ENCODE data around the gene NUP88.

NUP88 gene

GRCh38 chr17:5361426-5361825 is 58.0 kb downstream of the NUP88 start:
- H3K4me3 ChIP-seq (ENCODE audit: insufficient read depth, low read depth, low read length, poor library complexity, severe bottlenecking) = no peak overlapping the region
- no peak for DNase-seq
- no peaks in the 10 kb centered on the region for H3K4me1 ChIP-seq (ENCODE audit: control insufficient read depth, insufficient read depth, low read length, poor library complexity, severe bottlenecking)
- no peak overlapping the region for H3K27ac ChIP-seq (ENCODE audit: insufficient read depth, low read length, poor library complexity, severe bottlenecking)
- H3K9me3 ChIP-seq (ENCODE audit: control insufficient read depth, low read length) = no peaks in the 10 kb centered on the region
- no peaks in the 10 kb centered on the region for H3K27me3 ChIP-seq (replicated peaks; ENCODE audit: control insufficient read depth, insufficient read depth, low read length, poor library complexity, severe bottlenecking)
- H3K36me3 ChIP-seq (ENCODE audit: control insufficient read depth, insufficient read depth, low read length) = peaks cover 44% of the 10 kb centered on the region

GRCh38 chr17:5355421-5356129 is 63.9 kb downstream of the NUP88 start:
- Histone ChIP-seq H3K9me3 (ENCODE audit: control insufficient read depth, low read length) (no peaks in the 10 kb centered on the region), H3K27ac (ENCODE audit: insufficient read depth, low read length, poor library complexity, severe bottlenecking) (no peak overlapping the region), H3K27me3 (replicated peaks; ENCODE audit: control insufficient read depth, insufficient read depth, low read length, poor library complexity, severe bottlenecking) (no peaks in the 10 kb centered on the region), H3K36me3 (ENCODE audit: control insufficient read depth, insufficient read depth, low read length) (peaks cover 56% of the 10 kb centered on the region), H3K4me1 (ENCODE audit: control insufficient read depth, insufficient read depth, low read length, poor library complexity, severe bottlenecking) (no peaks in the 10 kb centered on the region), H3K4me3 (ENCODE audit: insufficient read depth, low read depth, low read length, poor library complexity, severe bottlenecking) (no peak overlapping the region)
- no peak for DNase-seq

- no peaks in the 10 kb centered on the region for H3K27me3 ChIP-seq (replicated peaks; ENCODE audit: control insufficient read depth, insufficient read depth, low read length, poor library complexity, severe bottlenecking)
- no peaks in the 10 kb centered on the region for H3K4me1 ChIP-seq (ENCODE audit: control insufficient read depth, insufficient read depth, low read length, poor library complexity, severe bottlenecking)
- H3K27ac ChIP-seq (ENCODE audit: insufficient read depth, low read length, poor library complexity, severe bottlenecking) = no peak overlapping the region
- H3K9me3 ChIP-seq (ENCODE audit: control insufficient read depth, low read length) = no peaks in the 10 kb centered on the region
- DNase-seq = no peak
- H3K36me3 ChIP-seq (ENCODE audit: control insufficient read depth, insufficient read depth, low read length) = peaks cover 55% of the 10 kb centered on the region
- H3K4me3 ChIP-seq (ENCODE audit: insufficient read depth, low read depth, low read length, poor library complexity, severe bottlenecking) = no peak overlapping the region
These were observed 64.5 kb downstream of the NUP88 start for GRCh38 chr17:5354886-5355415.

GRCh38 chr17:5354310-5354709 is 65.2 kb downstream of the NUP88 start:
- Histone ChIP-seq H3K27ac (ENCODE audit: insufficient read depth, low read length, poor library complexity, severe bottlenecking) (no peak overlapping the region), H3K36me3 (ENCODE audit: control insufficient read depth, insufficient read depth, low read length) (peaks cover 53% of the 10 kb centered on the region), H3K4me1 (ENCODE audit: control insufficient read depth, insufficient read depth, low read length, poor library complexity, severe bottlenecking) (no peaks in the 10 kb centered on the region), H3K9me3 (ENCODE audit: control insufficient read depth, low read length) (no peaks in the 10 kb centered on the region), H3K4me3 (ENCODE audit: insufficient read depth, low read depth, low read length, poor library complexity, severe bottlenecking) (no peak overlapping the region), H3K27me3 (replicated peaks; ENCODE audit: control insufficient read depth, insufficient read depth, low read length, poor library complexity, severe bottlenecking) (no peaks in the 10 kb centered on the region)
- no peak for DNase-seq

- peak overlapping the region; percentile 24 for H3K27ac ChIP-seq (ENCODE audit: insufficient read depth, low read length, poor library complexity, severe bottlenecking)
- H3K36me3 ChIP-seq (ENCODE audit: control insufficient read depth, insufficient read depth, low read length) = peaks cover 47% of the 10 kb centered on the region
- H3K9me3 ChIP-seq (ENCODE audit: control insufficient read depth, low read length) = no peaks in the 10 kb centered on the region
- no peak for DNase-seq
- H3K27me3 ChIP-seq (replicated peaks; ENCODE audit: control insufficient read depth, insufficient read depth, low read length, poor library complexity, severe bottlenecking) = no peaks in the 10 kb centered on the region
- H3K4me1 ChIP-seq (ENCODE audit: control insufficient read depth, insufficient read depth, low read length, poor library complexity, severe bottlenecking) = no peaks in the 10 kb centered on the region
- H3K4me3 ChIP-seq (ENCODE audit: insufficient read depth, low read depth, low read length, poor library complexity, severe bottlenecking) = no peak overlapping the region
These were observed 66.7 kb downstream of the NUP88 start for GRCh38 chr17:5352681-5353289.

GRCh38 chr17:5344914-5345313 is 74.5 kb downstream of the NUP88 start:
- DNase-seq = no peak
- peaks cover 11% of the 10 kb centered on the region for H3K36me3 ChIP-seq (ENCODE audit: control insufficient read depth, insufficient read depth, low read length)
- H3K27me3 ChIP-seq (replicated peaks; ENCODE audit: control insufficient read depth, insufficient read depth, low read length, poor library complexity, severe bottlenecking) = no peaks in the 10 kb centered on the region
- H3K27ac ChIP-seq (ENCODE audit: insufficient read depth, low read length, poor library complexity, severe bottlenecking) = no peak overlapping the region
- H3K4me3 ChIP-seq (ENCODE audit: insufficient read depth, low read depth, low read length, poor library complexity, severe bottlenecking) = no peak overlapping the region
- H3K4me1 ChIP-seq (ENCODE audit: control insufficient read depth, insufficient read depth, low read length, poor library complexity, severe bottlenecking) = no peaks in the 10 kb centered on the region
- no peaks in the 10 kb centered on the region for H3K9me3 ChIP-seq (ENCODE audit: control insufficient read depth, low read length)

Measured in effector memory CD4-positive, alpha-beta T cell (primary cell).